ENCODE measurements around the gene GPR161. TPM values are rescaled to one million over a fixed set of nuclear protein-coding genes. Genes with fewer than 3 reads are reported as not detected.

GPR161 gene
- total RNA-seq, 4 donors from 2014 or later, result 17.4 to 36.9 (median 20.1) TPM

- ATAC-seq, result no peak
Observed at GRCh38 chr1:168035345-168035744, 101.4 kb downstream of the GPR161 start.

GRCh38 chr1:168032029-168032428 is 104.7 kb downstream of the GPR161 start:
- H3K27me3 ChIP-seq, result no peaks in the 10 kb centered on the region

More at GRCh38 chr1:168035345-168035744, 101.4 kb downstream of the GPR161 start:
- WGBS, 2 donors (ENCODE audit: low coverage in 1 of 2), result 96 to 97% methylated on average over 2 to 5 of the region's 5 CpGs
- TF ChIP-seq POLR2A (IDR thresholded peaks at IDR 0.05), result no peak
- TF ChIP-seq CTCF (IDR thresholded peaks at IDR 0.05), result no peak
- TF ChIP-seq POLR2AphosphoS5 (IDR thresholded peaks at IDR 0.05), result no peak
- TF ChIP-seq EP300 (IDR thresholded peaks at IDR 0.05), result no peak
- Histone ChIP-seq H3K4me3 (no peak overlapping the region), H3K27ac (no peak overlapping the region), H3K9me3 (no peaks in the 10 kb centered on the region), H3K36me3 (peaks cover 0 to 4% of the 10 kb centered on the region in 2 donors), H3K27me3 (no peaks in the 10 kb centered on the region), H3K4me1 (no peaks in the 10 kb centered on the region)

GRCh38 chr1:168031627-168032026 is 105.1 kb downstream of the GPR161 start:
- no peaks in the 10 kb centered on the region for H3K9me3 ChIP-seq
- no peaks in the 10 kb centered on the region for H3K4me1 ChIP-seq
- no peak for TF ChIP-seq POLR2AphosphoS5 (IDR thresholded peaks at IDR 0.05)
- TF ChIP-seq EP300 (IDR thresholded peaks at IDR 0.05), result no peak
- no peak for TF ChIP-seq POLR2A (IDR thresholded peaks at IDR 0.05)
- TF ChIP-seq CTCF (IDR thresholded peaks at IDR 0.05), result no peak
- ATAC-seq, result no peak
- peaks cover 0 to 15% of the 10 kb centered on the region in 2 donors for H3K36me3 ChIP-seq
- WGBS, 2 donors (ENCODE audit: low coverage in 1 of 2), result 80 to 93% methylated on average over 4 of the region's 4 CpGs
- no peaks in the 10 kb centered on the region for H3K27me3 ChIP-seq
- H3K4me3 ChIP-seq, result no peak overlapping the region
- H3K27ac ChIP-seq, result no peak overlapping the region

More at GRCh38 chr1:168032029-168032428, 104.7 kb downstream of the GPR161 start:
- no peak for ATAC-seq
- WGBS, 2 donors (ENCODE audit: low coverage in 1 of 2), result 55 to 75% methylated on average over 1 of the region's 1 CpG
- TF ChIP-seq POLR2A (IDR thresholded peaks at IDR 0.05) (no peak), EP300 (IDR thresholded peaks at IDR 0.05) (no peak), CTCF (IDR thresholded peaks at IDR 0.05) (no peak), POLR2AphosphoS5 (IDR thresholded peaks at IDR 0.05) (no peak)
- no peaks in the 10 kb centered on the region for H3K4me1 ChIP-seq
- H3K36me3 ChIP-seq, result peaks cover 0 to 15% of the 10 kb centered on the region in 2 donors
- H3K27ac ChIP-seq, result no peak overlapping the region
- no peaks in the 10 kb centered on the region for H3K9me3 ChIP-seq
- no peak overlapping the region for H3K4me3 ChIP-seq

GRCh38 chr1:168031198-168031597 is 105.5 kb downstream of the GPR161 start:
- TF ChIP-seq POLR2AphosphoS5 (IDR thresholded peaks at IDR 0.05) (no peak), POLR2A (IDR thresholded peaks at IDR 0.05) (no peak), CTCF (IDR thresholded peaks at IDR 0.05) (no peak), EP300 (IDR thresholded peaks at IDR 0.05) (no peak)

More at GRCh38 chr1:168031198-168031597, 105.5 kb downstream of the GPR161 start:
- H3K4me3 ChIP-seq, result no peak overlapping the region
- no peaks in the 10 kb centered on the region for H3K27me3 ChIP-seq
- WGBS, 2 donors (ENCODE audit: low coverage in 1 of 2), result 71 to 92% methylated on average over 1 to 5 of the region's 5 CpGs
- H3K9me3 ChIP-seq, result no peaks in the 10 kb centered on the region
- no peak for ATAC-seq
- H3K4me1 ChIP-seq, result no peaks in the 10 kb centered on the region
- no peak overlapping the region for H3K27ac ChIP-seq
- H3K36me3 ChIP-seq, result peaks cover 0 to 15% of the 10 kb centered on the region in 2 donors

Other genes starting within 250 kb of the GPR161 start
- under 1 TPM in 2 of 4 donors, not detected in 2; 0.12 to 0.16 TPM for gene ADCY10, start 222.8 kb downstream of the GPR161 start, total RNA-seq
- 100 to 1,000 TPM in 3 of 4 donors, 10 to 100 TPM in 1; 99.6 to 137 (median 115) TPM for gene DCAF6, start 200.2 kb downstream of the GPR161 start, total RNA-seq
- gene MPC2, start 199.9 kb downstream of the GPR161 start, total RNA-seq, result 100 to 1,000 TPM in 1 of 4 donors, 10 to 100 TPM in 3; 43.8 to 102 (median 58.5) TPM
- gene TIPRL, start 42.0 kb upstream of the GPR161 start, total RNA-seq, result 10 to 100 TPM; 16.7 to 34.9 (median 23.5) TPM
- 10 to 100 TPM; 35.0 to 37.1 (median 36.6) TPM for gene SFT2D2, start 89.1 kb upstream of the GPR161 start, total RNA-seq
- 1 to 10 TPM in 3 of 4 donors, under 1 TPM in 1; 0.45 to 2.8 (median 1.4) TPM for gene TBX19, start 143.9 kb upstream of the GPR161 start, total RNA-seq

All from gastroesophageal sphincter (tissue), 4 donors.